Peyer's patch (tissue), 4 donors: ENCODE measurements around the gene PIGM.

Experiments
- CTCF ChIP-seq, 6 experiments: fragments of 450-650 bp in 4 of 6; fragments of 200-600 bp in 2 of 6; sonication (generic) in 1 of 6; IDR thresholded peaks; one replicate each; pipeline ENCODE4 v1.5.1; 2017 to 2019; ENCODE audit warnings: antibody characterized with exemption in 6 of 6, mild to moderate bottlenecking in 3 of 6, moderate library complexity in 1 of 6
- POLR2A ChIP-seq, 2 donors: fragments of 450-650 bp; IDR thresholded peaks; one replicate each; pipeline ENCODE4 v1.5.1; 2017; ENCODE audit warnings: antibody characterized with exemption in 2 of 2, mild to moderate bottlenecking in 2 of 2, moderate library complexity in 2 of 2

- TF ChIP-seq CTCF (IDR thresholded peaks at IDR 0.05): no peak
- TF ChIP-seq POLR2A (IDR thresholded peaks at IDR 0.05): no peak
Observed at GRCh38 chr1:159980786-159981185, 51.0 kb downstream of the PIGM start.
